C4-2B (cell line): Measurements from ENCODE around the gene PLAAT2.

Experiments
- H3K27ac ChIP-seq: fragments of 450-650 bp; 2 replicates; pipeline ENCODE4 v1.5.1; 2017
- CTCF ChIP-seq: fragments of 450-650 bp; conservative IDR thresholded peaks from 2 replicates; pipeline ENCODE4 v1.5.1; 2017; ENCODE audit warnings: mild to moderate bottlenecking
- ZFX ChIP-seq: fragments of 450-650 bp; IDR thresholded peaks from 2 replicates; pipeline ENCODE4 v1.6.1; 2017

PLAAT2 gene

GRCh38 chr11:63560506-63561180 is 2.5 kb downstream of the PLAAT2 start:
- TF ChIP-seq ZFX = no peak
- TF ChIP-seq CTCF = no peak
- no peak overlapping the region for H3K27ac ChIP-seq

DNA sequence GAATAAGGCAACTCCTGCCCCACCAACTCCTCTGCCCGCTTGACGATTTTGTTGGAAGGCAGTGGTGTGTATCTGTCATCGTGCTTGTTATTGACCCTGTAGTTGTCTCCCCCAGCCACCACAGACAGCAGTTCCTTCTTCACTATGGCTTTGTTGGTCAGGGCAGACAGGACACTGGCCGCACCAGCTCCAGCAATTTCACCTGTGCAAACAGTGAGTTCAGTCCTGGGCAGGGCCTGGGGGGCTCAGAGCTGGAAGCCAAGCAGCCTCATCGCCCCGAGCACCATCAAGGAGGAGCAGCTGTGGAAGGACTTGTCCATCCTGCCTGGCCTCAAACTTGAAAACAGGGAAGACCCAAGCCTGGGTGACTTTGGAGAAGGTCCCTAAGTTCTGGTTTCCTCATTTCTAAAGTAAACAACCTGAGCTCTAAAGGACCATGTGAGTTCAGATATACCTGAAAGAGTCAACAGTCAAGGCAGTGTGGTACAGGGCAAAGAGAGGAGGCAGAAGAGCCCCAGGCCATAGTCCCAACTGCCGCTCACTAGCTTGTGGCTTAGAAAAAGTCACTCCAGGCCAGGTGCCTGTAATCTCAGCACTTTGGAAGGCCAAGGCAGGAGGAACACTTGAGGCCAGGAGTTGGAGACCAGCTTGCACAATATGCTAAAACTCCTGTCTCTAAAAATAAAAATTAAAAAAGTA is 4.6 kb downstream of the PLAAT2 start:
- TF ChIP-seq CTCF = no peak
- TF ChIP-seq ZFX = no peak

DNA sequence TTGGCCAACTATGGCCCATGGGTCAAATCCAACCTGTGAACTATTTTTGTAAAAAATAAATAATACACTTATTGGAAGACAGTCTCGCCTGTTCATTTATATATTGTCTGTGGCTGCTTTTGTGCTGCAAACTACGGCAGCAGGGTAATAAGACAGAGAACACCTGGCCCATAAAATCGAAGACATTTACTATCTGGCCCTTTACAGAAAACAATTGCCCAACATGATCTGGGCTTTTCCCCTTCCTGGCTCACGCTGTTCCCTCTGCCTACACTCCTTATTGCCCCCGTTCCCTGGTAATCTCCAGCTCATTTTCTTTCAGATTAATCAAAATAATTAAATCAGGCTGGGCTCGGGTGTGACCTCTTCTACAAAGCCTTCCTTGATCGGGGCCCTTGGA is 5.6 kb downstream of the PLAAT2 start:
- TF ChIP-seq CTCF (no peak), ZFX (no peak)
- H3K27ac ChIP-seq = no peak overlapping the region

More for the DNA sequence above, 4.6 kb downstream of the PLAAT2 start:
- H3K27ac ChIP-seq = peak overlapping the region; percentile 3

- H3K27ac ChIP-seq = no peak overlapping the region
- no peak for TF ChIP-seq CTCF
- no peak for TF ChIP-seq ZFX
Measured at GRCh38 chr11:63556404-63557013, 6.7 kb downstream of the PLAAT2 start.

- no peak for TF ChIP-seq CTCF
- no peak for TF ChIP-seq ZFX
- no peak overlapping the region for H3K27ac ChIP-seq
Measured at GRCh38 chr11:63554877-63555223, 8.3 kb downstream of the PLAAT2 start.

DNA sequence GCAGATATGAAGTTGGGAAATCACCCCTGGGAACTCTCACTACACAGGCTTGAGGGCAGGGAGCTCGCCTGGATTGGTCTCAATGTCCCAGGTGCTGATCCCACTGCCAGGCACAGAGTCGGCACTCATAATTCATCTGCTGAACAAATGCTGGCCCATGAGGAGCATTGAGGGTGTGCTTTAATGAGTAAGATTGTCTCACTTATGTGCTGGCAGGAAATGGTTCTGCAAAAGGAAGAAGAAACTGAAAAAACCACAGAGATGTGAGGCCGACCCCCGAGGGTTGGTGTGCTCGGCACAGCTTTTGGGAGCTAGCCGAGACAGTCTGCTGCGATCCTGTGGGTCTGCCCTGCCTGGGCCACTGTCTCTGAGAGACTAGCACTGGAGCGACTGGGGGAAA is 9.4 kb downstream of the PLAAT2 start:
- TF ChIP-seq CTCF (no peak), ZFX (no peak)
- no peak overlapping the region for H3K27ac ChIP-seq

- H3K27ac ChIP-seq = no peak overlapping the region
- TF ChIP-seq CTCF (no peak), ZFX (no peak)
Measured at GRCh38 chr11:63552921-63553320, 10.3 kb downstream of the PLAAT2 start.
